GM21737 (cell line): ENCODE measurements around the gene CYP2C18.
"Not testable (repeated sequence)": the region's sequence is repeated elsewhere in the genome, so short reads cannot be mapped to it uniquely, and the experiment has no call there.

Experiments used
- ATAC-seq: cut with Tn5 transposase; IDR thresholded peaks from one replicate; pipeline ENCODE4 v1.9.1; 2021; ENCODE audit warnings: mild to moderate bottlenecking, moderate library complexity; ENCODE audit not compliant: unreplicated experiment

CYP2C18 gene

GRCh38 chr10:94738588-94738987 is 55.1 kb downstream of the CYP2C18 start:
- no peak for ATAC-seq

GRCh38 chr10:94747137-94747536 is 63.6 kb downstream of the CYP2C18 start:
- no peak for ATAC-seq

DNA sequence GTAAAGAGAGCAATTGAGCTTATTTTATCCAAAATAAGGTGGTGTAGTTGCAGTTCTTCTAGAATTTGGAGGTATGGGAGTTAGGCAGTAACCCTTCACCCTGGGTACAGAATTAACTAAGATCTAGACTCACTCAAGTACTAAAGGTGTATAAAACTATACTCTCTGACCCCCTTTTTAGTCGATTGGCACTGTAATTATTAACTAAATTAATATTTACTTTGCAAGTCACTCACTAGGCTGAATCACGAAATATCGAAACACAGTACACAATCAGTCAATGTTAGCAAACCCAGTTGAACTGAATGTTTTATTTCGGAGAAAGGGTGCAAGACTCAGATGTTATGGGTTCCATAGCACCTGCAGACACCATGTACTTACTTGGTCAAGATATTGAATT is 64.3 kb downstream of the CYP2C18 start:
- ATAC-seq = no peak

- no peak for ATAC-seq
These were observed 74.4 kb downstream of the CYP2C18 start for GRCh38 chr10:94757916-94758315.

GRCh38 chr10:94760586-94761178 is 77.2 kb downstream of the CYP2C18 start:
- no peak for ATAC-seq

GRCh38 chr10:94762393-94762792 is 78.9 kb downstream of the CYP2C18 start, which contains the start of gene CYP2C19:
TSS of gene CYP2C19 (plus strand) at chr10:94762681. CDS start at chr10:94762706, 25 bp downstream.
- ATAC-seq = no peak

DNA sequence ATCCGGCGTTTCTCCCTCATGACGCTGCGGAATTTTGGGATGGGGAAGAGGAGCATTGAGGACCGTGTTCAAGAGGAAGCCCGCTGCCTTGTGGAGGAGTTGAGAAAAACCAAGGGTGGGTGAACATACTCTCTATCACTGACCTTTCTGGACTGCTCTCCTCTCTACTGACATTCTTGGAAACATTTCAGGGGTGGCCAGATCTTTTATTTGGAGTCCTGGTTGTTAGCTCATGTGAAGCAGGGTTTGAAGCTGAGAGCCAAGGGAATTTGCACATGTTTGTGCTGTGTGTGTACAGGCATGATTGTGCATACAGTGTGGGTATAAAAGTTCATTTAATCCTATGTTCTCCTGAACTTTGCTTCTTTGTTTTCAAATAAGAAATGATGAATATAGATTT is 91.9 kb downstream of the CYP2C18 start:
- not testable (repeated sequence) for ATAC-seq

GRCh38 chr10:94777886-94778458 is 94.4 kb downstream of the CYP2C18 start:
- ATAC-seq = no peak

DNA sequence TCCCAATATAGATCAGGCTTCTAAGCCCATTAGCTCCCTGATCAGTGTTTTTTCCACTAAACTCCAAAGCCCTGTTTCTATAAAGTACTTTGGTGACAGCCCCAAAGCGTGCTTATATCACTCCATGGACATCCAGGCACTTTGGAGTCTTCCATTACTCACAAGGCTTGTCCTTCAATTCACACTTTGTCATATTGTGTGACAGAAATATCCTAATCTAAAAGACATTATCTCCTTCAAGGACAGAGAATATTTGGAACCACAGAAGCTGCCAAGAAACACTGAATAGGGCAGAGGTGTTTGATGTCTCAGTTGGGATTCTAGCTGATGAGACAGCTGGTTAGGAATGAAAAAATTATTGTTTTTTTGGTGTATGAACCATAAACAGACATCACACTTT is 97.3 kb downstream of the CYP2C18 start:
- ATAC-seq = no peak

- no peak for ATAC-seq
These were observed 100.7 kb downstream of the CYP2C18 start for GRCh38 chr10:94784256-94784655.

- ATAC-seq = no peak
These were observed 101.7 kb downstream of the CYP2C18 start for GRCh38 chr10:94785211-94785610.
